NB4 (cell line): Measurements from ENCODE around the gene EIPR1.

Experiments used
- CTCF ChIP-seq: IDR thresholded peaks from one replicate; pipeline ENCODE4 v1.5.1; 2012; ENCODE audit warnings: low read depth, low read length
- MYC ChIP-seq: IDR thresholded peaks from 2 replicates; pipeline ENCODE4 v1.6.1; 2011; ENCODE audit warnings: low read depth, low read length
- POLR2A ChIP-seq: IDR thresholded peaks from 2 replicates; pipeline ENCODE4 v1.6.1; 2011; ENCODE audit warnings: mild to moderate bottlenecking; ENCODE audit not compliant: insufficient read length; ENCODE audit errors: extremely low read depth
- TF ChIP-seq, protein P1 (sequence below): IDR thresholded peaks from 2 replicates; pipeline ENCODE4 v1.6.1; 2011; ENCODE audit warnings: low read depth, low read length

GRCh38 chr2:3270095-3270478, 107.5 kb downstream of the EIPR1 start:
- TF ChIP-seq POLR2A (no peak), CTCF (no peak), MYC (no peak)
- TF ChIP-seq, protein P1, sequence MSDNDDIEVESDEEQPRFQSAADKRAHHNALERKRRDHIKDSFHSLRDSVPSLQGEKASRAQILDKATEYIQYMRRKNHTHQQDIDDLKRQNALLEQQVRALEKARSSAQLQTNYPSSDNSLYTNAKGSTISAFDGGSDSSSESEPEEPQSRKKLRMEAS: no peak
